Epithelial cell of esophagus (primary cell): ENCODE data around the gene TPP2.

ENCODE experiments used
- DNase-seq: peaks from one replicate; pipeline ENCODE4 v3.0.0; 2010; ENCODE audit warnings: low read depth
- H3K4me3 ChIP-seq: 2 replicates; pipeline ENCODE4 v1.5.1; 2011; ENCODE audit warnings: mild to moderate bottlenecking, low read length, control low read depth
- TF ChIP-seq, protein P1 (sequence below): IDR thresholded peaks from 2 replicates; pipeline ENCODE4 v1.5.1; 2011; ENCODE audit warnings: low read depth, mild to moderate bottlenecking, low read length, control low read depth, inconsistent platforms; ENCODE audit not compliant: insufficient read depth; ENCODE audit errors: missing control alignments

TPP2 gene

GRCh38 chr13:102596147-102597028, at the start of gene TPP2:
Gene TPP2 (plus strand): TSS chr13:102596986. CDS start chr13:102597039, 53 bp downstream.
- TF ChIP-seq, protein P1, sequence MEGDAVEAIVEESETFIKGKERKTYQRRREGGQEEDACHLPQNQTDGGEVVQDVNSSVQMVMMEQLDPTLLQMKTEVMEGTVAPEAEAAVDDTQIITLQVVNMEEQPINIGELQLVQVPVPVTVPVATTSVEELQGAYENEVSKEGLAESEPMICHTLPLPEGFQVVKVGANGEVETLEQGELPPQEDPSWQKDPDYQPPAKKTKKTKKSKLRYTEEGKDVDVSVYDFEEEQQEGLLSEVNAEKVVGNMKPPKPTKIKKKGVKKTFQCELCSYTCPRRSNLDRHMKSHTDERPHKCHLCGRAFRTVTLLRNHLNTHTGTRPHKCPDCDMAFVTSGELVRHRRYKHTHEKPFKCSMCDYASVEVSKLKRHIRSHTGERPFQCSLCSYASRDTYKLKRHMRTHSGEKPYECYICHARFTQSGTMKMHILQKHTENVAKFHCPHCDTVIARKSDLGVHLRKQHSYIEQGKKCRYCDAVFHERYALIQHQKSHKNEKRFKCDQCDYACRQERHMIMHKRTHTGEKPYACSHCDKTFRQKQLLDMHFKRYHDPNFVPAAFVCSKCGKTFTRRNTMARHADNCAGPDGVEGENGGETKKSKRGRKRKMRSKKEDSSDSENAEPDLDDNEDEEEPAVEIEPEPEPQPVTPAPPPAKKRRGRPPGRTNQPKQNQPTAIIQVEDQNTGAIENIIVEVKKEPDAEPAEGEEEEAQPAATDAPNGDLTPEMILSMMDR = no peak
- DNase-seq = peak; percentile 99
- H3K4me3 ChIP-seq = peak within 1 kb of the TSS; percentile 95

DNA sequence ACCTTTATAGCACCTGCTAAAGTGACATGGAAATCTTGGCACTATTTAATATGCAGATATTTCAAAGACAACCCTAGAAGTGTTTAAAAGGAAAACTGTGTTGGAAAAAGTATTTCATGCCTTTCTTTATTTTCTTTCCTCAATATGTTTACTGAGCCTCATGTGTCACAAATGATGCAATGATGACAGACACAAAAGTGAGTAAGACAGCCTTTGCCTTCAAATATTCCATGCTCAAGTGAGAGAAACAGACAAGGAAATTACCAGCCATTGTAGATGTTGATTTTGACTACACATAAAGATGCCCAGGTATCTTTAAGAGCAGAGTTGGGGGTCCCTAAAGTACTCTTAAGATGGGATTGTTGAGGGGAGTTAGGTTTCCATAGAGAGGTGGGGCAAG, 48.0 kb upstream of the TPP2 start:
- H3K4me3 ChIP-seq = no peak overlapping the region
- DNase-seq = peak; percentile 53
- TF ChIP-seq, protein P1 = no peak

DNA sequence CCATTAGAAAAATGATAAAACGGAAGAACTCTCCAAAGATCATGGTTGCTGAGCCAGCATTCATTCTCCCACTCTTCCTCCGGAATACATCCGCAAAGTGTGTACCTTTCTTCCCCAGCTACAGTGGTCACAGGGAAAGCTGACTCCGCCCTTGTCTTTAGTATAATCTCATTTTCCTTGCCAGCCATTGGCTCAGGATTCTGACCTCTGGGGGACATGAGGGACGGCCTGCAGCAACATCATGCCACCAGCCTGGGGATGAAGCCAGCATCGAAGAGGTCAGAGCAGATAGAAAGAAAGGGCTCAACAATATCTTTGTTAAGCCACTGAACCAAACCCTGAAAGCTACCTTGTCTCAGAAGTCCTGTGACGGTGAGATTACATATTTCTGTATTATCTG, 46.3 kb upstream of the TPP2 start:
- DNase-seq = no peak
- H3K4me3 ChIP-seq = no peak overlapping the region
- TF ChIP-seq, protein P1 = no peak

- DNase-seq = peak; percentile 73
- TF ChIP-seq, protein P1 = peak; percentile 57
- H3K4me3 ChIP-seq = no peak overlapping the region
These were observed 40.8 kb upstream of the TPP2 start for GRCh38 chr13:102555914-102556553.

GRCh38 chr13:102556806-102557205, 40.0 kb upstream of the TPP2 start:
- TF ChIP-seq, protein P1 = no peak
- H3K4me3 ChIP-seq = no peak overlapping the region
- no peak for DNase-seq

- TF ChIP-seq, protein P1 = no peak
- DNase-seq = no peak
- H3K4me3 ChIP-seq = no peak overlapping the region
These were observed 38.8 kb upstream of the TPP2 start for GRCh38 chr13:102558029-102558428.
